SK-N-MC (cell line): ENCODE data around the gene ORAI2.

ENCODE experiments used
- EZH2 ChIP-seq: fragments of 200-600 bp; sonication (generic); IDR thresholded peaks from one replicate; pipeline ENCODE4 v1.6.1; 2017; ENCODE audit warnings: antibody characterized with exemption
- POLR2AphosphoS5 ChIP-seq: IDR thresholded peaks from 2 replicates; pipeline ENCODE4 v1.6.1; 2012; ENCODE audit warnings: mild to moderate bottlenecking, low read depth, low read length, borderline replicate concordance

DNA sequence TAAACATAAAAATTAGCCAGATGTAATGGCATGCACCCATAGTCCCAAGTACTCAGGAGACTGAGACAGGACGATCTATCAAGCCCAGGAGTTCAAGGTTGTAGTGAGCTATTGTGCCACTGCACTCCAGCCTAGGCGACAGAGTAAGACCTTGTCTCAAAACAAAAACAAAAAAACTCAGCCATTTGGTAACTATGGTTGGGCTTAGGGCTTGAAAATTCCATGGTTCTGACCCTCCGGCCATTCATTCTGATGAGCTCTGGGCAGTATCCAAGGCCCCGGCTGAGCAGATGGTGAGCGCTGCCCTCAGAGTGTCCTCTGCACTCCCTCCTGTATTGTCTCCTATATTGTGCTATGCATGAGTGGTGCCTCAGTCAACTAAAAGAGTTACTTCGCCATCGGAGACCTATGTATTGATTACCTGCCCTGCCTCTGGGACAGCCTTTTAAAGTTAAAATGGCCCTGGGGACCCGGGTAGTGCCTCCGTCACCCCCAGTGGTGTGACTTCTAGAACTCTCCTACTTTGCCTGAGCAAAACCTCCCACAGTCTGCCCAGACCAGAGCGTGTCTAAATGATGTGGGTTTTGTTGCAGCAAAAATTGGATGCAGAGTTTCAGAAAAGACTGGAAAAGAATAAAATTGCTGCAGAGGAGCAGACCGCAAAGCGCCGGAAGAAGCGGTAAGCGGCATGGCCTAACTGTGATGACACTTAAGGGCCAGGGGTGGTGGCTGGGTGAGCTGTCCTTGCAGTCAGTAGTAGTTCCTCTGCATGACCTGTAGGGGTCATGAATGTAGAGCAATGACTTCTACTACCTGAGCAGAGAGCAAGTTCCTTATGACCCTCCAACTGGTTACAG, 29.1 kb upstream of the ORAI2 start:
- TF ChIP-seq POLR2AphosphoS5, result no peak
- no peak for TF ChIP-seq EZH2
